ENCODE results near the gene SPG7.

DNA sequence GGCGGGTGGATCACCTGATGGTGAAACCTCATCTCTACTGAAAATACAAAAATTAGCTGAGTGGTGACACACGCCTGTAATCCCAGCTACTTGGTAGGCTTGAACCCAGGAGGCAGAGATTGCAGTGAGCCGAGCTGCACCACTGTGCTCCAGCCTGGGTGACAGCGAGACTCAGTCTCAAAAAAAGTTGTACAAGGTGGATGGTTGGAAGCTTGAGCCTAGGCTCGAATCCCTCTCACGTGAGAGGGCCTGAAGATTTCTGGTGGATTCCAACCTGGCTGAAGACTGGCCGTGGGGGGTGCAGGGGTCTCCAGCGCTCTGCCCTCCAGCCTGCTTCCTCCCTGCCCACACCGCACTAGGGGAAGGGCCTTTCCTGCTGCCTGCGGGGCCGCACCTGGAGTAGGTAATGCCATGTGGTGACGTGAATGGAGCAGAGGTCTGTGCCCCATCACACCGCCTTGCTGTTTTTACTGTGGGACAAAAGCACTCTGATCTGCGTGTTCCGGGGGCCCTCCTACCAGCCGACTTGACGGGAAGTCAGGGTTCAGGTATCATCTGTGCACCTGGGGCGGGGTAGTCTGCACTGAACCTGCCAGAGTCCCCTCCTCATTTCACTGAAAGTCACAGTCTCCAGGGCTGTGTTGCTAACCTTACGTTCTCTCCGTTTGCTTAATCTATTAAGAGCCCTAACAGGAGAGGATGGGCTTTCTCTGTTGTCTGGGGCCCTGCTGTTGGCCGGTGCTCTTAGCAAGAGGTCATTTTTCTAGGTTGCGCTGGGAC is 56.5 kb downstream of the SPG7 start:
- TF ChIP-seq, protein P1, sequence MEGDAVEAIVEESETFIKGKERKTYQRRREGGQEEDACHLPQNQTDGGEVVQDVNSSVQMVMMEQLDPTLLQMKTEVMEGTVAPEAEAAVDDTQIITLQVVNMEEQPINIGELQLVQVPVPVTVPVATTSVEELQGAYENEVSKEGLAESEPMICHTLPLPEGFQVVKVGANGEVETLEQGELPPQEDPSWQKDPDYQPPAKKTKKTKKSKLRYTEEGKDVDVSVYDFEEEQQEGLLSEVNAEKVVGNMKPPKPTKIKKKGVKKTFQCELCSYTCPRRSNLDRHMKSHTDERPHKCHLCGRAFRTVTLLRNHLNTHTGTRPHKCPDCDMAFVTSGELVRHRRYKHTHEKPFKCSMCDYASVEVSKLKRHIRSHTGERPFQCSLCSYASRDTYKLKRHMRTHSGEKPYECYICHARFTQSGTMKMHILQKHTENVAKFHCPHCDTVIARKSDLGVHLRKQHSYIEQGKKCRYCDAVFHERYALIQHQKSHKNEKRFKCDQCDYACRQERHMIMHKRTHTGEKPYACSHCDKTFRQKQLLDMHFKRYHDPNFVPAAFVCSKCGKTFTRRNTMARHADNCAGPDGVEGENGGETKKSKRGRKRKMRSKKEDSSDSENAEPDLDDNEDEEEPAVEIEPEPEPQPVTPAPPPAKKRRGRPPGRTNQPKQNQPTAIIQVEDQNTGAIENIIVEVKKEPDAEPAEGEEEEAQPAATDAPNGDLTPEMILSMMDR (IDR thresholded peaks at IDR 0.05; ENCODE audit: low read depth, low read length, missing input control) = no peak
- TF ChIP-seq TAF1 (conservative IDR thresholded peaks at IDR 0.05) = no peak
- TF ChIP-seq, protein P2, sequence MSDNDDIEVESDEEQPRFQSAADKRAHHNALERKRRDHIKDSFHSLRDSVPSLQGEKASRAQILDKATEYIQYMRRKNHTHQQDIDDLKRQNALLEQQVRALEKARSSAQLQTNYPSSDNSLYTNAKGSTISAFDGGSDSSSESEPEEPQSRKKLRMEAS (IDR thresholded peaks at IDR 0.05) = no peak
- TF ChIP-seq RAD21 (IDR thresholded peaks at IDR 0.05) = no peak
- TF ChIP-seq FOXA1 (IDR thresholded peaks at IDR 0.05) = no peak
- TF ChIP-seq YY1 (IDR thresholded peaks at IDR 0.05) = no peak
- TF ChIP-seq GABPA (IDR thresholded peaks at IDR 0.05 in 1 of 2, conservative IDR thresholded peaks at IDR 0.05 in 1 of 2) = no peak
- TF ChIP-seq, protein P3, sequence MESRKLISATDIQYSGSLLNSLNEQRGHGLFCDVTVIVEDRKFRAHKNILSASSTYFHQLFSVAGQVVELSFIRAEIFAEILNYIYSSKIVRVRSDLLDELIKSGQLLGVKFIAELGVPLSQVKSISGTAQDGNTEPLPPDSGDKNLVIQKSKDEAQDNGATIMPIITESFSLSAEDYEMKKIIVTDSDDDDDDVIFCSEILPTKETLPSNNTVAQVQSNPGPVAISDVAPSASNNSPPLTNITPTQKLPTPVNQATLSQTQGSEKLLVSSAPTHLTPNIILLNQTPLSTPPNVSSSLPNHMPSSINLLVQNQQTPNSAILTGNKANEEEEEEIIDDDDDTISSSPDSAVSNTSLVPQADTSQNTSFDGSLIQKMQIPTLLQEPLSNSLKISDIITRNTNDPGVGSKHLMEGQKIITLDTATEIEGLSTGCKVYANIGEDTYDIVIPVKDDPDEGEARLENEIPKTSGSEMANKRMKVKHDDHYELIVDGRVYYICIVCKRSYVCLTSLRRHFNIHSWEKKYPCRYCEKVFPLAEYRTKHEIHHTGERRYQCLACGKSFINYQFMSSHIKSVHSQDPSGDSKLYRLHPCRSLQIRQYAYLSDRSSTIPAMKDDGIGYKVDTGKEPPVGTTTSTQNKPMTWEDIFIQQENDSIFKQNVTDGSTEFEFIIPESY (IDR thresholded peaks at IDR 0.05) = no peak
- no peak for TF ChIP-seq RXRA (IDR thresholded peaks at IDR 0.05)
- TF ChIP-seq EGR1 (IDR thresholded peaks at IDR 0.05; ENCODE audit: low read depth in 2 of 2) = no peak
- TF ChIP-seq SP1 (IDR thresholded peaks at IDR 0.05) = no peak
- TF ChIP-seq, protein P4, sequence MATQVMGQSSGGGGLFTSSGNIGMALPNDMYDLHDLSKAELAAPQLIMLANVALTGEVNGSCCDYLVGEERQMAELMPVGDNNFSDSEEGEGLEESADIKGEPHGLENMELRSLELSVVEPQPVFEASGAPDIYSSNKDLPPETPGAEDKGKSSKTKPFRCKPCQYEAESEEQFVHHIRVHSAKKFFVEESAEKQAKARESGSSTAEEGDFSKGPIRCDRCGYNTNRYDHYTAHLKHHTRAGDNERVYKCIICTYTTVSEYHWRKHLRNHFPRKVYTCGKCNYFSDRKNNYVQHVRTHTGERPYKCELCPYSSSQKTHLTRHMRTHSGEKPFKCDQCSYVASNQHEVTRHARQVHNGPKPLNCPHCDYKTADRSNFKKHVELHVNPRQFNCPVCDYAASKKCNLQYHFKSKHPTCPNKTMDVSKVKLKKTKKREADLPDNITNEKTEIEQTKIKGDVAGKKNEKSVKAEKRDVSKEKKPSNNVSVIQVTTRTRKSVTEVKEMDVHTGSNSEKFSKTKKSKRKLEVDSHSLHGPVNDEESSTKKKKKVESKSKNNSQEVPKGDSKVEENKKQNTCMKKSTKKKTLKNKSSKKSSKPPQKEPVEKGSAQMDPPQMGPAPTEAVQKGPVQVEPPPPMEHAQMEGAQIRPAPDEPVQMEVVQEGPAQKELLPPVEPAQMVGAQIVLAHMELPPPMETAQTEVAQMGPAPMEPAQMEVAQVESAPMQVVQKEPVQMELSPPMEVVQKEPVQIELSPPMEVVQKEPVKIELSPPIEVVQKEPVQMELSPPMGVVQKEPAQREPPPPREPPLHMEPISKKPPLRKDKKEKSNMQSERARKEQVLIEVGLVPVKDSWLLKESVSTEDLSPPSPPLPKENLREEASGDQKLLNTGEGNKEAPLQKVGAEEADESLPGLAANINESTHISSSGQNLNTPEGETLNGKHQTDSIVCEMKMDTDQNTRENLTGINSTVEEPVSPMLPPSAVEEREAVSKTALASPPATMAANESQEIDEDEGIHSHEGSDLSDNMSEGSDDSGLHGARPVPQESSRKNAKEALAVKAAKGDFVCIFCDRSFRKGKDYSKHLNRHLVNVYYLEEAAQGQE (IDR thresholded peaks at IDR 0.05) = no peak
- TF ChIP-seq HNF4G (IDR thresholded peaks at IDR 0.05) = no peak
- TF ChIP-seq, protein P5, sequence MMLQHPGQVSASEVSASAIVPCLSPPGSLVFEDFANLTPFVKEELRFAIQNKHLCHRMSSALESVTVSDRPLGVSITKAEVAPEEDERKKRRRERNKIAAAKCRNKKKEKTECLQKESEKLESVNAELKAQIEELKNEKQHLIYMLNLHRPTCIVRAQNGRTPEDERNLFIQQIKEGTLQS (IDR thresholded peaks at IDR 0.05) = no peak
